K562 (cell line): Measurements from ENCODE around the gene MADCAM1. TPM values are rescaled to one million over a fixed set of nuclear protein-coding genes. Genes with fewer than 3 reads are reported as not detected.

Experiments
- CCNT2 ChIP-seq: IDR thresholded peaks from 2 replicates; pipeline ENCODE4 v1.6.1; 2011; ENCODE audit warnings: borderline replicate concordance, low read depth, mild to moderate bottlenecking, moderate library complexity, mixed read lengths, low read length; ENCODE audit not compliant: insufficient read length; ENCODE audit errors: extremely low read depth
- ELF1 ChIP-seq: fragments of 200-800 bp; sonication (Bioruptor generic); IDR thresholded peaks from 2 replicates; pipeline ENCODE4 v1.6.1; 2016; ENCODE audit warnings: missing genetic modification characterization, missing compliant biosample characterization
- GABPA ChIP-seq: fragments of 200-800 bp; sonication (Bioruptor generic); conservative IDR thresholded peaks from 2 replicates; pipeline ENCODE4 v1.6.1; 2016; ENCODE audit warnings: low read depth, missing genetic modification characterization, missing compliant biosample characterization
- HCFC1 ChIP-seq: IDR thresholded peaks from 2 replicates; pipeline ENCODE4 v1.6.1; 2012; ENCODE audit warnings: low read depth, low read length, improper control_type of control experiment
- HDAC6 ChIP-seq: IDR thresholded peaks from 2 replicates; pipeline ENCODE4 v1.6.1; 2012; ENCODE audit warnings: low read depth, mild to moderate bottlenecking, control low read depth, inconsistent platforms, low read length, moderate library complexity
- HDAC8 ChIP-seq: fragments of 450-650 bp; IDR thresholded peaks from 2 replicates; pipeline ENCODE4 v1.6.1; 2016; ENCODE audit warnings: mild to moderate bottlenecking, missing genetic modification characterization, moderate library complexity, missing compliant biosample characterization
- HES1 ChIP-seq: fragments of 450-650 bp; IDR thresholded peaks from 2 replicates; pipeline ENCODE4 v1.6.1; 2016; ENCODE audit warnings: low read depth, mild to moderate bottlenecking, moderate library complexity
- IRF9 ChIP-seq: fragments of 450-650 bp; IDR thresholded peaks from 2 replicates; pipeline ENCODE4 v1.6.1; 2016; ENCODE audit warnings: missing biosample characterization, missing genetic modification characterization
- KDM2B ChIP-seq: fragments of 250-450 bp; sonication (Bioruptor Pico); IDR thresholded peaks from 2 replicates; pipeline ENCODE4 v1.8.0; 2021; ENCODE audit warnings: mild to moderate bottlenecking, moderate library complexity
- SIN3B ChIP-seq: fragments of 450-650 bp; IDR thresholded peaks from 2 replicates; pipeline ENCODE4 v1.6.1; 2017; ENCODE audit warnings: low read depth, mild to moderate bottlenecking, moderate library complexity
- YBX1 ChIP-seq: fragments of 450-650 bp; IDR thresholded peaks from 2 replicates; pipeline ENCODE4 v1.7.1; 2016; ENCODE audit warnings: mild to moderate bottlenecking
- ZHX1 ChIP-seq: fragments of 150-350 bp; conservative IDR thresholded peaks from 2 replicates; pipeline ENCODE4 v1.6.1; 2014; ENCODE audit warnings: low read length
- ZNF121 ChIP-seq: sonication (generic); formaldehyde crosslinking; conservative IDR thresholded peaks from 2 replicates; pipeline ENCODE4 v1.8.0; 2022; ENCODE audit warnings: missing genetic modification reagents
- ZNF764 ChIP-seq: fragments of 250-450 bp; sonication (Bioruptor Pico); IDR thresholded peaks from 2 replicates; pipeline ENCODE4 v1.4.0; 2020; ENCODE audit warnings: low read depth, mild to moderate bottlenecking, moderate library complexity
- polyA plus RNA-seq, 8 experiments: library from polyadenylated mRNA; depleted of rRNA in 4 of 8; stranded (reverse) in 5 of 8; unstranded in 3 of 8; fragments of >200 nt; fragmentation: Nextera tagmentation in 2 of 8; fragmentation: Illumina TruSeq in 1 of 8; extraction: Ambion mirVana in 2 of 8; extraction: Trizol in 1 of 8; gene quantifications; 2 replicates each; pipeline versions ENCODE4 v1.2.1 to v1.2.3, GENCODE V29; 2011 to 2014; ENCODE audit warnings: inconsistent platforms in 1 of 8, missing spikeins in 1 of 8
- total RNA-seq, 7 experiments: library from RNA; depleted of rRNA in 6 of 7; stranded (reverse); fragments of >200 nt in 6 of 7; fragmentation: Illumina TruSeq in 2 of 7; extraction: Trizol in 2 of 7; gene quantifications; 2 replicates each; pipeline versions ENCODE4 v1.2.1 to v1.2.3, GENCODE V29; 2011 to 2021; ENCODE audit warnings: low replicate concordance in 1 of 7
- TF ChIP-seq, protein P1 (sequence below): sonication (generic); IDR thresholded peaks from 2 replicates; pipeline ENCODE4 v1.6.1; 2016
- TF ChIP-seq, protein P2 (sequence below): IDR thresholded peaks from 2 replicates; pipeline ENCODE4 v1.6.1; 2011; ENCODE audit warnings: borderline replicate concordance, low read depth, mild to moderate bottlenecking, moderate library complexity, low read length; ENCODE audit not compliant: insufficient read depth, poor library complexity, severe bottlenecking
- TF ChIP-seq, protein P3 (sequence below): fragments of 250-450 bp; sonication (Bioruptor Pico); IDR thresholded peaks from 2 replicates; pipeline ENCODE4 v1.8.0; 2022; ENCODE audit warnings: inconsistent platforms

Gene MADCAM1
- total and polyA plus RNA-seq, 9 of the 15 experiments (the other 6 are each of a cell fraction or from before 2014, with no cell fraction given), result 0.09 to 0.36 (median 0.09) TPM; not detected in 6

GRCh38 chr19:506404-507285, 10.4 kb downstream of the MADCAM1 start (continued):
- TF ChIP-seq KDM2B (CRISPR knock-in tag), result 0 out of 2 replicates have a peak, but pooled peaks have one; percentile 28
- TF ChIP-seq, protein P1, sequence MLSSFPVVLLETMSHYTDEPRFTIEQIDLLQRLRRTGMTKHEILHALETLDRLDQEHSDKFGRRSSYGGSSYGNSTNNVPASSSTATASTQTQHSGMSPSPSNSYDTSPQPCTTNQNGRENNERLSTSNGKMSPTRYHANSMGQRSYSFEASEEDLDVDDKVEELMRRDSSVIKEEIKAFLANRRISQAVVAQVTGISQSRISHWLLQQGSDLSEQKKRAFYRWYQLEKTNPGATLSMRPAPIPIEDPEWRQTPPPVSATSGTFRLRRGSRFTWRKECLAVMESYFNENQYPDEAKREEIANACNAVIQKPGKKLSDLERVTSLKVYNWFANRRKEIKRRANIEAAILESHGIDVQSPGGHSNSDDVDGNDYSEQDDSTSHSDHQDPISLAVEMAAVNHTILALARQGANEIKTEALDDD, result peak; percentile 60; the same call in 1 of the 2 replicates
- no peak for TF ChIP-seq ZHX1
- TF ChIP-seq CCNT2, result no peak
- no peak for TF ChIP-seq SIN3B
- no peak for TF ChIP-seq ZNF764 (CRISPR knock-in tag)
- TF ChIP-seq ZNF121 (CRISPR knock-in tag), result no peak
- TF ChIP-seq IRF9 (tag), result no peak
- TF ChIP-seq HDAC8, result no peak
- TF ChIP-seq HCFC1, result no peak
- TF ChIP-seq HDAC6, result no peak
- TF ChIP-seq YBX1, result no peak
- no peak for TF ChIP-seq ELF1 (tag)
- TF ChIP-seq, protein P2, sequence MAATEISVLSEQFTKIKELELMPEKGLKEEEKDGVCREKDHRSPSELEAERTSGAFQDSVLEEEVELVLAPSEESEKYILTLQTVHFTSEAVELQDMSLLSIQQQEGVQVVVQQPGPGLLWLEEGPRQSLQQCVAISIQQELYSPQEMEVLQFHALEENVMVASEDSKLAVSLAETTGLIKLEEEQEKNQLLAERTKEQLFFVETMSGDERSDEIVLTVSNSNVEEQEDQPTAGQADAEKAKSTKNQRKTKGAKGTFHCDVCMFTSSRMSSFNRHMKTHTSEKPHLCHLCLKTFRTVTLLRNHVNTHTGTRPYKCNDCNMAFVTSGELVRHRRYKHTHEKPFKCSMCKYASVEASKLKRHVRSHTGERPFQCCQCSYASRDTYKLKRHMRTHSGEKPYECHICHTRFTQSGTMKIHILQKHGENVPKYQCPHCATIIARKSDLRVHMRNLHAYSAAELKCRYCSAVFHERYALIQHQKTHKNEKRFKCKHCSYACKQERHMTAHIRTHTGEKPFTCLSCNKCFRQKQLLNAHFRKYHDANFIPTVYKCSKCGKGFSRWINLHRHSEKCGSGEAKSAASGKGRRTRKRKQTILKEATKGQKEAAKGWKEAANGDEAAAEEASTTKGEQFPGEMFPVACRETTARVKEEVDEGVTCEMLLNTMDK, result peak; percentile 48
- no peak for TF ChIP-seq HES1
- TF ChIP-seq GABPA, result no peak
- TF ChIP-seq, protein P3, sequence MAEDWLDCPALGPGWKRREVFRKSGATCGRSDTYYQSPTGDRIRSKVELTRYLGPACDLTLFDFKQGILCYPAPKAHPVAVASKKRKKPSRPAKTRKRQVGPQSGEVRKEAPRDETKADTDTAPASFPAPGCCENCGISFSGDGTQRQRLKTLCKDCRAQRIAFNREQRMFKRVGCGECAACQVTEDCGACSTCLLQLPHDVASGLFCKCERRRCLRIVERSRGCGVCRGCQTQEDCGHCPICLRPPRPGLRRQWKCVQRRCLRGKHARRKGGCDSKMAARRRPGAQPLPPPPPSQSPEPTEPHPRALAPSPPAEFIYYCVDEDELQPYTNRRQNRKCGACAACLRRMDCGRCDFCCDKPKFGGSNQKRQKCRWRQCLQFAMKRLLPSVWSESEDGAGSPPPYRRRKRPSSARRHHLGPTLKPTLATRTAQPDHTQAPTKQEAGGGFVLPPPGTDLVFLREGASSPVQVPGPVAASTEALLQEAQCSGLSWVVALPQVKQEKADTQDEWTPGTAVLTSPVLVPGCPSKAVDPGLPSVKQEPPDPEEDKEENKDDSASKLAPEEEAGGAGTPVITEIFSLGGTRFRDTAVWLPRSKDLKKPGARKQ (CRISPR knock-in tag), result no peak
